H1 (cell line): Measurements from ENCODE around the gene SULT2B1. TPM values are rescaled to one million over a fixed set of nuclear protein-coding genes. Genes with fewer than 3 reads are reported as not detected.

Experiments used
- BACH1 ChIP-seq: IDR thresholded peaks from 2 replicates; pipeline ENCODE4 v1.6.1; 2012; ENCODE audit warnings: low read length, improper control_type of control experiment
- BRCA1 ChIP-seq: IDR thresholded peaks from 2 replicates; pipeline ENCODE4 v1.6.1; 2012; ENCODE audit warnings: low read depth, low read length, improper control_type of control experiment
- CTBP2 ChIP-seq: IDR thresholded peaks from 2 replicates; pipeline ENCODE4 v1.7.0; 2011; ENCODE audit warnings: borderline replicate concordance, mild to moderate bottlenecking, moderate library complexity, mixed read lengths, low read length; ENCODE audit not compliant: insufficient read depth, insufficient read length
- EGR1 ChIP-seq: IDR thresholded peaks from 2 replicates; pipeline ENCODE4 v1.6.1; 2011; ENCODE audit warnings: low read depth, low read length, borderline replicate concordance
- JUN ChIP-seq: IDR thresholded peaks from 2 replicates; pipeline ENCODE4 v1.6.1; 2011; ENCODE audit warnings: low read depth, mild to moderate bottlenecking, improper control_type of control experiment, low read length
- MAFK ChIP-seq: IDR thresholded peaks from 2 replicates; pipeline ENCODE4 v1.6.1; 2012; ENCODE audit warnings: low read depth, mild to moderate bottlenecking, improper control_type of control experiment, low read length
- NRF1 ChIP-seq: IDR thresholded peaks from 2 replicates; pipeline ENCODE4 v1.6.1; 2011; ENCODE audit warnings: mild to moderate bottlenecking, low read depth, low read length, improper control_type of control experiment
- PHF8 ChIP-seq: fragments of 200-600 bp; sonication (generic); conservative IDR thresholded peaks from 2 replicates; pipeline ENCODE4 v1.7.1; 2012; ENCODE audit warnings: low read depth, mild to moderate bottlenecking, inconsistent platforms, low read length, moderate library complexity
- POLR2A ChIP-seq, 2 experiments: IDR thresholded peaks; 1 replicate in 1 of 2; 2 replicates in 1 of 2; pipeline ENCODE4 v1.6.1; 2011; ENCODE audit warnings: low read depth in 2 of 2, low read length in 2 of 2, mild to moderate bottlenecking in 2 of 2; ENCODE audit errors: control extremely low read depth in 1 of 2
- RBBP5 ChIP-seq: IDR thresholded peaks from 2 replicates; pipeline ENCODE4 v1.7.1; 2012; ENCODE audit warnings: low read depth, mild to moderate bottlenecking, inconsistent platforms, low read length, moderate library complexity, borderline replicate concordance
- SAP30 ChIP-seq: fragments of 300-600 bp; sonication (generic); IDR thresholded peaks from 2 replicates; pipeline ENCODE4 v1.7.1; 2012; ENCODE audit warnings: low read length, moderate library complexity, mild to moderate bottlenecking, inconsistent platforms; ENCODE audit not compliant: insufficient read depth, insufficient replicate concordance
- SP2 ChIP-seq: IDR thresholded peaks from 2 replicates; pipeline ENCODE4 v1.6.1; 2012; ENCODE audit warnings: mild to moderate bottlenecking, low read length, inconsistent platforms
- SRF ChIP-seq: IDR thresholded peaks from 2 replicates; pipeline ENCODE4 v1.6.1; 2011; ENCODE audit warnings: mild to moderate bottlenecking, low read depth, low read length, moderate library complexity
- SUZ12 ChIP-seq: fragments of 200-600 bp; sonication (generic); IDR thresholded peaks from 2 replicates; pipeline ENCODE4 v1.6.1; 2012; ENCODE audit warnings: mild to moderate bottlenecking, inconsistent platforms, low read length, moderate library complexity, mixed read lengths
- TAF7 ChIP-seq: optimal IDR thresholded peaks from 2 replicates; pipeline ENCODE3; 2011; ENCODE audit warnings: low read depth, mild to moderate bottlenecking, inconsistent platforms, low read length, moderate library complexity, borderline replicate concordance
- YY1 ChIP-seq: IDR thresholded peaks from 2 replicates; pipeline ENCODE4 v1.6.1; 2011; ENCODE audit warnings: low read depth, mild to moderate bottlenecking, low read length
- polyA plus RNA-seq, 7 experiments: library from polyadenylated mRNA; depleted of rRNA in 3 of 7; stranded (reverse) in 5 of 7; unstranded in 2 of 7; fragments of >200 nt in 5 of 7; fragments of 200-250 nt in 2 of 7; gene quantifications; 1 replicate in 5 of 7; 2 replicates in 1 of 7; 4 replicates in 1 of 7; pipeline versions ENCODE4 v1.2.1 to v1.2.3, GENCODE V29; 2011 to 2013; ENCODE audit warnings: missing spikeins in 2 of 7, mixed read lengths in 2 of 7
- total RNA-seq: library from RNA; stranded (reverse); fragmentation: NEBNext Ultra II Directional; extraction: Animal tissue kit (Norgen Biotek cat#: 25700); gene quantifications from 2 replicates; pipeline ENCODE4 v1.2.1, GENCODE V29; 2021
- TF ChIP-seq, protein P1 (sequence below), 3 experiments: IDR thresholded peaks; 1 replicate in 2 of 3; 2 replicates in 1 of 3; pipeline versions ENCODE4 v1.5.1 to v1.6.1; 2011; ENCODE audit warnings: low read length in 3 of 3, mild to moderate bottlenecking in 3 of 3, inconsistent platforms in 2 of 3, low read depth in 1 of 3, moderate library complexity in 1 of 3; ENCODE audit not compliant: insufficient read depth in 1 of 3; ENCODE audit errors: control extremely low read depth in 1 of 3
- TF ChIP-seq, protein P2 (sequence below): IDR thresholded peaks from 2 replicates; pipeline ENCODE4 v1.6.1; 2012; ENCODE audit warnings: inconsistent platforms
- TF ChIP-seq, protein P3 (sequence below): IDR thresholded peaks from 2 replicates; pipeline ENCODE4 v1.6.1; 2012; ENCODE audit warnings: inconsistent platforms

SULT2B1 gene
- total and polyA plus RNA-seq, 2 of the 8 experiments (the other 6 are each of a cell fraction or from before 2014, with no cell fraction given): 1.5 to 2.6 TPM

DNA sequence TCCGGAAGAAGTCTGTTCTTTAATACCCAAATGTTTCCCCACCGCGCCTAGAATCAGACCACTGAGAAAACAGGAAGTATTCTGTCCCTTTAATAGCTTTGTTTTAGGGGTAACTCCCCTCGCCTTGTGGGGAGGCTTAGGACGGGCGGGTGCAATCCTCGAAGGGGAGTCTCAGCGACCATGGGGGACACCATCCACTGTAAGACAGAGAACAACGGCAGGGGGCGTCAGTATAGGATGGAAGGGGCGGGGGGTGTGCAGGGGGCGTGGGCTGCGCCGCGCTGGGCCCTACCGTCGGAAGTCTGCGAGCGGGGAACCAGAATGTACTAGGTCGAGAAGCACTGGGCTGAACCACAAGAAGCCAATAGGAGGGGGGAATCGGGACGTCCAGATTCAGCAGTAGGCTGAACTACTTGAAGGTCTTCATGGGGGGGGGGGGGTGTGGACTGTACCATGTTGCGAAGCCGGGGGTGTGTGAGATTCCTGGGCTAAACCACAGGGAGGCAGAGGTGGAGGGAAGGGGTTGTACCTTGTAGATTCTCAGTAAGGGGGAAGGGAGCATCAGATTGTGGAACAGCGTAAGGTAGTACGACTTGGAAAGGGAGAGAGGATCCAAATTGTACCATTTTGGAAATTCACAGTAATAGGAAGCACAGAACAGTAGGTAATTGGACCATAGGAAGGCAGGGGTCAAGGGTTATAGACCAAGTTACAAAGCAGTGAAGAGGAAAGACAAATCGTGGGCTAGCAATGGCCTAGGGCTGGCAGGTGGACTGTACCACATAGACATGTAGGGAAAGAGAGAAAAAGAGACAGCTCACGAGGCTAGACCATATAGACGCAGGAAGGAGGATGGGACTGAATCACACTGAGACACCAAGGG lies 86.2 kb downstream of the SULT2B1 start (continued):
- TF ChIP-seq NRF1 (no peak), MAFK (no peak), BRCA1 (peak; percentile 40; the same call in 1 of the 2 replicates), RBBP5 (no peak), JUN (no peak), SAP30 (no peak), BACH1 (no peak), CTBP2 (no peak), SRF (no peak), PHF8 (no peak), EGR1 (peak; percentile 45; the same call in 1 of the 2 replicates), SP2 (no peak), SUZ12 (no peak), POLR2A (IDR thresholded peaks at IDR 0.05; ENCODE audit: control extremely low read depth in 1 of 2, low read depth in 2 of 2, low read length in 2 of 2) (no peak; a peak in 1 of 3 replicates), YY1 (no peak), TAF7 (no peak)
- TF ChIP-seq, protein P1, sequence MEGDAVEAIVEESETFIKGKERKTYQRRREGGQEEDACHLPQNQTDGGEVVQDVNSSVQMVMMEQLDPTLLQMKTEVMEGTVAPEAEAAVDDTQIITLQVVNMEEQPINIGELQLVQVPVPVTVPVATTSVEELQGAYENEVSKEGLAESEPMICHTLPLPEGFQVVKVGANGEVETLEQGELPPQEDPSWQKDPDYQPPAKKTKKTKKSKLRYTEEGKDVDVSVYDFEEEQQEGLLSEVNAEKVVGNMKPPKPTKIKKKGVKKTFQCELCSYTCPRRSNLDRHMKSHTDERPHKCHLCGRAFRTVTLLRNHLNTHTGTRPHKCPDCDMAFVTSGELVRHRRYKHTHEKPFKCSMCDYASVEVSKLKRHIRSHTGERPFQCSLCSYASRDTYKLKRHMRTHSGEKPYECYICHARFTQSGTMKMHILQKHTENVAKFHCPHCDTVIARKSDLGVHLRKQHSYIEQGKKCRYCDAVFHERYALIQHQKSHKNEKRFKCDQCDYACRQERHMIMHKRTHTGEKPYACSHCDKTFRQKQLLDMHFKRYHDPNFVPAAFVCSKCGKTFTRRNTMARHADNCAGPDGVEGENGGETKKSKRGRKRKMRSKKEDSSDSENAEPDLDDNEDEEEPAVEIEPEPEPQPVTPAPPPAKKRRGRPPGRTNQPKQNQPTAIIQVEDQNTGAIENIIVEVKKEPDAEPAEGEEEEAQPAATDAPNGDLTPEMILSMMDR (IDR thresholded peaks at IDR 0.05; ENCODE audit: control extremely low read depth in 1 of 3, insufficient read depth in 1 of 3, low read depth in 1 of 3, low read length in 3 of 3): no peak; a peak in 1 of 4 replicates
- TF ChIP-seq, protein P2, sequence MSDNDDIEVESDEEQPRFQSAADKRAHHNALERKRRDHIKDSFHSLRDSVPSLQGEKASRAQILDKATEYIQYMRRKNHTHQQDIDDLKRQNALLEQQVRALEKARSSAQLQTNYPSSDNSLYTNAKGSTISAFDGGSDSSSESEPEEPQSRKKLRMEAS: peak; percentile 54; the same call in 1 of the 2 replicates
- TF ChIP-seq, protein P3, sequence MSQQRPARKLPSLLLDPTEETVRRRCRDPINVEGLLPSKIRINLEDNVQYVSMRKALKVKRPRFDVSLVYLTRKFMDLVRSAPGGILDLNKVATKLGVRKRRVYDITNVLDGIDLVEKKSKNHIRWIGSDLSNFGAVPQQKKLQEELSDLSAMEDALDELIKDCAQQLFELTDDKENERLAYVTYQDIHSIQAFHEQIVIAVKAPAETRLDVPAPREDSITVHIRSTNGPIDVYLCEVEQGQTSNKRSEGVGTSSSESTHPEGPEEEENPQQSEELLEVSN: no peak
- TF ChIP-seq, all 59 proteins: peak for 14
